Erythroblast (primary cell): Measurements from ENCODE around the gene IPO4.

Source experiments
- DNase-seq, 2 experiments: peaks; one replicate each; lab custom pipeline; 2025; lab: John Stamatoyannopoulos, UW
- GATA1 ChIP-seq: IDR thresholded peaks from 2 replicates; pipeline ENCODE4 v1.6.1; 2011; ENCODE audit warnings: low read depth, mild to moderate bottlenecking, control low read depth, low read length, moderate library complexity
- POLR2A ChIP-seq: IDR thresholded peaks from 2 replicates; pipeline ENCODE4 v1.6.1; 2011; ENCODE audit warnings: mild to moderate bottlenecking, low read length

IPO4 gene, protein sequence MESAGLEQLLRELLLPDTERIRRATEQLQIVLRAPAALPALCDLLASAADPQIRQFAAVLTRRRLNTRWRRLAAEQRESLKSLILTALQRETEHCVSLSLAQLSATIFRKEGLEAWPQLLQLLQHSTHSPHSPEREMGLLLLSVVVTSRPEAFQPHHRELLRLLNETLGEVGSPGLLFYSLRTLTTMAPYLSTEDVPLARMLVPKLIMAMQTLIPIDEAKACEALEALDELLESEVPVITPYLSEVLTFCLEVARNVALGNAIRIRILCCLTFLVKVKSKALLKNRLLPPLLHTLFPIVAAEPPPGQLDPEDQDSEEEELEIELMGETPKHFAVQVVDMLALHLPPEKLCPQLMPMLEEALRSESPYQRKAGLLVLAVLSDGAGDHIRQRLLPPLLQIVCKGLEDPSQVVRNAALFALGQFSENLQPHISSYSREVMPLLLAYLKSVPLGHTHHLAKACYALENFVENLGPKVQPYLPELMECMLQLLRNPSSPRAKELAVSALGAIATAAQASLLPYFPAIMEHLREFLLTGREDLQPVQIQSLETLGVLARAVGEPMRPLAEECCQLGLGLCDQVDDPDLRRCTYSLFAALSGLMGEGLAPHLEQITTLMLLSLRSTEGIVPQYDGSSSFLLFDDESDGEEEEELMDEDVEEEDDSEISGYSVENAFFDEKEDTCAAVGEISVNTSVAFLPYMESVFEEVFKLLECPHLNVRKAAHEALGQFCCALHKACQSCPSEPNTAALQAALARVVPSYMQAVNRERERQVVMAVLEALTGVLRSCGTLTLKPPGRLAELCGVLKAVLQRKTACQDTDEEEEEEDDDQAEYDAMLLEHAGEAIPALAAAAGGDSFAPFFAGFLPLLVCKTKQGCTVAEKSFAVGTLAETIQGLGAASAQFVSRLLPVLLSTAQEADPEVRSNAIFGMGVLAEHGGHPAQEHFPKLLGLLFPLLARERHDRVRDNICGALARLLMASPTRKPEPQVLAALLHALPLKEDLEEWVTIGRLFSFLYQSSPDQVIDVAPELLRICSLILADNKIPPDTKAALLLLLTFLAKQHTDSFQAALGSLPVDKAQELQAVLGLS

DNA sequence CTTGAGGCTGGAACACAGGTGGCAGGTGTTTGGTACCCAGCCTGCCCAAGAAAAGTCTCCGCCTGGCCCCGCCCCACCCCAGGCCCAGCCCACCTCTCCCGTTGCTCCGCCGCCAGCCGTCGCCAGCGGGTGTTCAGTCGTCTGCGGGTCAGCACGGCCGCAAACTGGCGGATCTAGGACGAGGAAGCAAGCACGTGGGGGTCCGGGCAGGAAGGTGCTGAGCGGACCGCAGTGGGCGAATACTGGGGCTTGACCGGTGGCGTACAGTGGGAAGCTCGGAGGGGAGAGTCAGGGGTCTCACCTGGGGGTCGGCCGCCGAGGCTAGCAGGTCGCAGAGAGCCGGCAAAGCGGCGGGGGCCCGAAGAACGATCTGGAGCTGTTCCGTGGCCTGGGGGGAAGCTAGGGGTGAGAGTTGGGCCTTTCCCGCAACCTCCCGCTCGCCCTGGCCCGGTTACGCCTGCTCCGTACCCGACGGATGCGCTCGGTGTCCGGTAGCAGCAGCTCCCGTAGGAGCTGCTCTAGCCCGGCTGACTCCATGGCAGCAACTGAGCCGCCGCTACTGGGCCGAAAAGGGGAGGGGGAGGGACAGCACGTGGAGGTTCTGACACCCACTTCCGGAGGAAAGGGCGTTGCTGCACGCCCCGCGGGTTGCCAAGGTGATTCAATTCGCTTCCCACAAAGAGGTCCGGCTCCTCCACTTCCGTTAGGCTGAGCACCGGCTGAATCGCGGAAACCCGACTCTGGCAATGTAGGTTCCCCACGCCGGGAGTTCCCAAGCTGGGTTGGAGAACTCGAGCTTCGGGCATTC is at the start of gene IPO4:
Gene IPO4, minus strand, starts transcription at position 566 of the 808 bp plus-strand sequence. Its CDS starts 29 bp downstream, at position 537.
- TF ChIP-seq POLR2A = peak; percentile 72
- TF ChIP-seq GATA1 = no peak

DNA sequence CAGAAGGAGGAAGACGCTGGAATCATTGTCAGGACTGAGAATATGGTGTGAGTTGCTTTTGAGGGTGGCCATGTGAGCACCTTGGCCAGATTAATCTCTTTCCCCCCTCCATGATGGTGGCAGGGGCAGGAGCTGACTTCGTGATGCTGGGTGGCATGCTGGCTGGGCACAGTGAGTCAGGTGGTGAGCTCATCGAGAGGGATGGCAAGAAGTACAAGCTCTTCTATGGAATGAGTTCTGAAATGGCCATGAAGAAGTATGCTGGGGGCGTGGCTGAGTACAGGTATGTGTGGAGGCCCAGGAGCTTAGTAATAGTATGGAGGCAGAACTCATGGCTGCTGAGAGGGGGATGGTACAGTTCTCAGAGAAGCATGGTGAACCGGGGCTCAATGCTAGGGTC is 49.5 kb upstream of the IPO4 start:
- DNase-seq = no peak
- no peak for TF ChIP-seq GATA1

More for the DNA sequence above, at the start of gene IPO4:
- DNase-seq = peak; percentile 95 to 97

DNA sequence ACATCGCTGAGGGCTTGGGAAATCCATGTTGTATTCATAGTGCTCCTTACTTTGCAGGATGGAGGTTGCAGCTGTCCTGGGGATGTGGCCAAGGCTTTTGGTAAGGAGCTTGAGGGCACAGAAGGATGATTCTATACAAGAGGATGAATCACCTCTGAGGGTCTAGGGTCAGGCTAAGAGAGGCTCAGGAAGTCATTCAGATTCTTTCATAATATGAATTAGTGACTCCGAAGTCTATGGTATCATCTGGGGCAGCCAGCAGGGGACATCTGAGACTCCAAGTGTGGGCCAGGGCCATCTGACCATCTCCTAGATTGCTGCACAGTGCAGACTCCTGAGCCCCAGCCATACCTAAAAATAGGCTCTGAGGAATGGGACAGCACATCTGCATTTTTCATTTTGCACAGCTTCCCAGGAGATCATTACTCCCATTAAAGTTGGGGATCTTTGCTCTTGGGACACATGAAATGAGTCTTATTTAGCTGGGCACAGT is 48.9 kb upstream of the IPO4 start:
- no peak for DNase-seq
- TF ChIP-seq GATA1 (no peak), POLR2A (no peak)

DNA sequence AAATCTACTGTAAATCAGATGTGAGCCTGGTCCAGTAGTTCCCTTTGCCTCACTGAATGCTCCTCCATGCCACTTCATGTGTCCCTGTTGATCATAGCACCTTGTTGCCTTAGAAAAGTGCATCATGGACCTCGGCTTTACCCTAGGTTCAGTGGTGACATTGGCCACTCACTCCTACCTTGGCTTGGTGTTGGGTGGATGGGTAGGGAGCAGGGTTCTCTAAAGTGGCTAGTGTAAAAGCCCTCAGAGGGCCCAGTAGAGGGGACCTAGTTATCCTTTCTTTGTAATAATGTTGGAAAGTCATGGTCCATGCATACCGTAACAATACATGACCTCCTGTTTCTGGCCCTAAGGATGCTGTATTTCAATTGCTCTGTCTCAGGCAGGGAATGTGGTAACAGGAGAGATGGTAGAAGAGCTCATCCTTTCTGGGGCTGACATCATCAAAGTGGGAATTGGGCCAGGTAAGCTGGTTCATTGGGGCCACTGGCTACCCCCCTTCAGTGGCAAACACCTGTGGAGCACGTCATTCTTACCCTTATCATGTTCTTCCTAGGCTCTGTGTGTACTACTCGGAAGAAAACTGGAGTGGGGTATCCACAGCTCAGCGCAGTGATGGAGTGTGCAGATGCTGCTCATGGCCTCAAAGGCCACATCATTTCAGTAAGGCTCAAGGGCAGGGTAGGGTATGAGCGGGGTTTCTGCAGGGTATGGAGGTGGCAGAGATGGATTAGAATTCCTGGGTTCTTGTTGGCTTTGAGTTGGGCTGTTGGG is 48.3 kb upstream of the IPO4 start:
- no peak for DNase-seq
- no peak for TF ChIP-seq GATA1
- no peak for TF ChIP-seq POLR2A

DNA sequence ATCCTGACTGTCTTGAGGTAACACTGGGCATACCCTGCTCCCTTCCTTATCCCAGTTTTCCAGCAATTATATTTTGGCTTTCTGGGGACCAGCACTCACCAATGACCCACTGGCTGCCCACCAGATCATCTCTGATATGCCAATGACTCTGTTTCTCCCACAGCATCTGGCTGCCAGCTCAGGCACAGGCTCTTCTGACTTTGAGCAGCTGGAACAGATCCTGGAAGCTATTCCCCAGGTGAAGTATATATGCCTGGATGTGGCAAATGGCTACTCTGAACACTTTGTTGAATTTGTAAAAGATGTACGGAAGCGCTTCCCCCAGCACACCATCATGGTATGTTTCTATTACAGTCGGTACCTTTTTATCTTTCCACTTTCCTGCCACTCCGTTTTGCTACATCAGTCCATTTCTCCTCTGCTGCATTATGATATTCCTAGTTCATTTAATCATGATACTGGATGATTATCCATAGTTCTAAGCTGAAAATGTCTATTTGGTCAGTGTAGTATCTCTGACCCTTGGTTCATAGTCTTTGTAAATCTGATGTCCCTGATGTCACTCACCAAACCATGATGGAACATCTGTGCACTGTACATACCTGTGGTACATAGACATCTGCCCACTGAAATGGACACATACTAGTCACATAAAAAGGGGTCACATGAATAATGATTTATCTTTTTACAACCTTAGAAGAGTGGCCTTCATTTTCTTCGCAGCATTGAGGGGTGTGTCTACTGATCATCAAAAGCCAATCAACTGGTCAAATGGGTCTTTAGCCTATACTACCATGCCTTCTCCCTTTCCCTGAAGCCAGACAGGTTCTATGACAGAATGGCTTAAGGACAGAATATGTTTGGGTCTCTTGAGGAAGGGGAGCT is 47.4 kb upstream of the IPO4 start:
- DNase-seq = no peak
- TF ChIP-seq GATA1 (no peak), POLR2A (no peak)

DNA sequence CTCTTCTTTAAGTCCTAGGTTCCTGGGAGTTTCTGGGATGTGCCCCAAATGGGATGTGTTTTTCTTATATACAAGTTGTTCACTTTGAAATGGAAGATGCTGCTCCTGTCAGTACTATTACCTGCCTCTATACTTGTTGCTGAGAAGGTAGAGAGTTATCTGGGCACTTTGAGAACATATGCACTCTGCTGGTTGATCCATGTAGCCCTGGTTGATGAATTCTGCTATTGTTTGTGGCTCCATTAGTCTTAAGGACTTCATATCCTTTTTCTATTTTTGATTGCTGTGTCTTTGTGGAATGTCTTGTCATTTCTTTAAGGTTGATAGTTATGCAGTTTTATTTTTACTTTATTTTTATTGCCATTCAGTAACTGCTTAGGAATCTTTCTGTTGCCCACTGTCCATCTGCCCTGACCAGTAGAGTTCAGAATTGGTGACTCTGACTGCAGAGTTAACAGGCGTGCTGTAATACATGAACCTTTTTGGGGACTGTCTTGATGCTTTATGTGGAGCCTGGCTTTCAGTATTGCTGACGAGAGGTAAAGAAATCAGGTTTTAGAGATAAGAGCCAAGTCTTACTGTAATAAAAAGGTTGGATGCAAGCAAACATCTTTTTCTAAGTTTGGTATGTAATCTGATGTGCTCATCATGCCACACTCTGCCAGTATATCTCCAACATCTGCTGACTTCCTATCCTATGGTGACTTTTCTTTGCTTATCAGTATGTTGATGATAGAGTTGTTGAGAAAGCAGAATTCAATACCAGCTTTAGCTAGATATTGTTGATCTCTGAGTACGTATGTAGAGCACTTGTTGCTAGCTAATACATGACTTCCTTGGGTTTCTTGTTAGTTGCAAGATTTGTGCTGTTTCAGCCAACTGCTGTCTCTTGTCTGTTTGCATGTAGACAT is 45.7 kb upstream of the IPO4 start:
- peak; percentile 16 for TF ChIP-seq POLR2A
- no peak for TF ChIP-seq GATA1

DNA sequence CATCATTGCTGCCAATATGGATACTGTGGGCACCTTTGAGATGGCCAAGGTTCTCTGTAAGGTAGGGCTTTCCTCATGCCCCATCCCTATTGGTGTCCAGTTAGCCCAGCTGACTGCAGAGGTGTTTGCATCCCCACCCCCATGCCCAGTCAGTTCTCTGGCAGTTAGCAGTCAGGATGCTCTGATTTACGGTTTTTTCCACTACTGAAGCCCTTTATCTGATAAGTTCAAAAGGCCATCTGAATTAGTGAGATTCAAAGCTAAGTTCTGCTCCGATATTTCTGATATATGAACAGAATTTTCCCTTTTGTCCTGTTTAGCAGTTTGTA is 44.9 kb upstream of the IPO4 start:
- TF ChIP-seq GATA1 (no peak), POLR2A (no peak)
- peak in 1 of 2 experiments; percentile 35 for DNase-seq

More for the DNA sequence above, 45.7 kb upstream of the IPO4 start:
- peak in 1 of 2 experiments; percentile 19 for DNase-seq

DNA sequence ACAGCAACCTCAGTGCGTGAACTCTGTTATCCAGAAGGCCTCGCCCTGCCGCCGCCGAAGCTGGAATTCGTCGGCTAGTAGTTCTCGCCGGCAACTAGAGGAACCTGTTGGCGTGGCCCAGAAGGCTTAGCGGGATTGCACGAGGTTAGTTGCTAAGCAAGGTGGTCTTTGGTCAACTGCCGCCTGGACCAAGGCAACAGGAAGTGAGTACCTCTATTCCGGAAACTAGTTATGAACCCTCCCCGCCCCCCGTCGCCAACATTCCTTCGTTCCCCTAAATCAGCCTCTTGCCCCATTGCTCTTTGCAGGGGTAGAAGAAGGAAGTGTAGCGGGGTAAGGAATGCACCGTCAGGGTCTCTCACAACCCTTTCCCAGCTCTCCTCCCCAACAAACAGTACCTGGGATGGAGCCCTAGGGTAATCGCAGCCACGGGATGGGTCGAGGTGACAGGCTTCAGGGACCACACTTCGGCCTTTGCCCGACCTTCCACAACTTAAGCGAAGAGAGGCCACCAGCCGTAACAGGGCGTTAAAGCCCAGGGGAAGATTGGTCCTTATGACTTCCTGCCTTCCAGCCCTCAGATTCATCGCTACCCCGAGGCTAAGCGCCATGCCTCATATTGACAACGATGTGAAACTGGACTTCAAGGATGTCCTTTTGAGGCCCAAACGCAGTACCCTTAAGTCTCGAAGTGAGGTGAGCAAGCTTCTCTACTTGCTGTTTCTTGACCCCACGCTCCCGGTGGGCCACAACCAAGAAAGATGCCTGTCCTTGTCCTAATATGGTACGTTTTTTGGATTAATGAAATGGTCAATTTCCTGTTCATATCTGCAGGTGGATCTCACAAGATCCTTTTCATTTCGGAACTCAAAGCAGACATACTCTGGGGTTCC is 44.3 kb upstream of the IPO4 start, which contains the start of gene GMPR2:
Gene GMPR2, plus strand, starts transcription at position 285 of the 893 bp plus-strand sequence. Its CDS starts 325 bp downstream, at position 610.
- DNase-seq = peak in 1 of 2 experiments; percentile 54
- TF ChIP-seq POLR2A = peak; percentile 46
- no peak for TF ChIP-seq GATA1

DNA sequence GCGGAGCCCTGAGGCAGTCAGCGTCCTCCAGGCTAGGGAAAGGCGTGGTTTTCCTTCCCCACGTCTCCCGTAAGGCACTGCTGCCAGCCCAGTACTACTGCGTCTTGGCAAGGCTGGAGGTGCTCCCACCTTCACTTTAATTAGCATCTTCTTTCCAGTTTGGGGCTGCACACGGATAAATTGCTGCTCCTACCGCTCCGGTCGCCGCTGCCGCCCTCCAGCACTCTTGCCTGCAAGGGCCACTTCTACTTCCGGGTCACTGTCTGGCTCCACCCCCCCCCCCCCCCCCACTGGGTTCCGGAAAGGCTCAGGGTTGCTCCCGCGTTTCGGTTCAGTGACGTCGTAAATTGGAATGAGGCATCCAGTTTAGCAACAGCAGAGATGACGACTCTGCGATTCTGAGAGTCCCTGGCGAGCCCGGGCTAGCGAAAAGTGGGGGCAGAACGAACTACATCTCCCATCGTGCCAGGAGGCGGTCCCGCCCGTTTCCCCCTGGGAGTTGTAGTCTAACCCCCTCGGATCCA is 43.6 kb upstream of the IPO4 start, which contains the start of gene NEDD8:
Gene NEDD8, minus strand, starts transcription at position 247 of the 524 bp plus-strand sequence. Its CDS starts 100 bp downstream, at position 147.
- DNase-seq = peak; percentile 89 to 93
- peak; percentile 59 for TF ChIP-seq POLR2A
- TF ChIP-seq GATA1 = no peak
